H1 (cell line): ENCODE measurements around the gene EPHA4. TPM values are rescaled to one million over a fixed set of nuclear protein-coding genes. Genes with fewer than 3 reads are reported as not detected.
A peak's percentile ranks its signal among the peaks of the same experiment; 100 is the strongest.

Experiments
- EZH2 ChIP-seq: fragments of 200-600 bp; sonication (generic); IDR thresholded peaks from 2 replicates; pipeline ENCODE4 v1.7.1; 2012; ENCODE audit warnings: low read depth, mild to moderate bottlenecking, moderate library complexity, low read length, inconsistent platforms; ENCODE audit not compliant: severe bottlenecking
- HDAC2 ChIP-seq, 2 experiments: fragments of 300-600 bp in 1 of 2; sonication (generic) in 1 of 2; IDR thresholded peaks; 2 replicates each; pipeline ENCODE4 v1.6.1; 2011 to 2012; ENCODE audit warnings: low read depth in 2 of 2, low read length in 2 of 2, mild to moderate bottlenecking in 2 of 2, moderate library complexity in 2 of 2, borderline replicate concordance in 1 of 2, inconsistent platforms in 1 of 2
- SAP30 ChIP-seq: fragments of 300-600 bp; sonication (generic); IDR thresholded peaks from 2 replicates; pipeline ENCODE4 v1.7.1; 2012; ENCODE audit warnings: low read length, moderate library complexity, mild to moderate bottlenecking, inconsistent platforms; ENCODE audit not compliant: insufficient read depth, insufficient replicate concordance
- polyA plus RNA-seq, 7 experiments: library from polyadenylated mRNA; depleted of rRNA in 3 of 7; stranded (reverse) in 5 of 7; unstranded in 2 of 7; fragments of >200 nt in 5 of 7; fragments of 200-250 nt in 2 of 7; gene quantifications; 1 replicate in 5 of 7; 2 replicates in 1 of 7; 4 replicates in 1 of 7; pipeline versions ENCODE4 v1.2.1 to v1.2.3, GENCODE V29; 2011 to 2013; ENCODE audit warnings: missing spikeins in 2 of 7, mixed read lengths in 2 of 7
- total RNA-seq: library from RNA; stranded (reverse); fragmentation: NEBNext Ultra II Directional; extraction: Animal tissue kit (Norgen Biotek cat#: 25700); gene quantifications from 2 replicates; pipeline ENCODE4 v1.2.1, GENCODE V29; 2021

Gene EPHA4
- total and polyA plus RNA-seq, 2 of the 8 experiments (the other 6 are each of a cell fraction or from before 2014, with no cell fraction given): 4.3 to 5.7 TPM

DNA sequence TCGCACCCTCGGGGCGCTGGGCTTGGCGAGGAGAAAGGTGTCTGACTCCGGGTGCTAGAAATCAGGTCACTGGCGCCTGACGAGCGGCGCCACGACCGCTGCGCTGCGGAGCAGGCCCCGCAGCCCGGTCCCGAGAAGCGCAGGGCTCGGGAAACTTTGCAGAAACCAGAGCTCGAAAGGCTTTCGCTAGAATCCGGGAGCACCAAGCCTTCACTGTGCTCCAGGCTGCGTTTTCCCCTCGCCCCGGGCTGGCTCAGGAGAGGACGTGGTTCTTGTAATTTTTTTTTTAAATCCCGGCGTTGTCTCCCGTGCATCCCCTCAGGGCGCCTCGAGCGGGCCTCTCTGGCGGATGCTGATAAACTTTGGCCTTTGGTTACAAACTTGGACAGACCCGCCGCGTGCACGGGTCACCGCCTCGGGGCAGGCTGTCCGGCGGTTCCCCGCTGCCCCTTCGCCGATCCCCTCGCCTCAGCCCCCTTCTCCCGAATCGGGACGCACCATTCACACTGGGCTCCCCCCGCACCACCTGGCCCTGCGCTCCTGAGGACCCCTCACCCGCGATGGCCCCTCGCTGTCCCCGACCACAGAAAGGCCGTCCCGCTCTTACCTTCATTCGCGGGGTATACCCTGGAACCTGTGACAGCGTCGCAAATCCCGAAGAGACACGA is 419 bp downstream of the EPHA4 start (continued):
- no peak for TF ChIP-seq SAP30
- peak; percentile 56 for TF ChIP-seq EZH2
- 0 out of 4 replicates have a peak, but pooled peaks of 1 of the 2 experiments have one; percentile 43 for TF ChIP-seq HDAC2 (IDR thresholded peaks at IDR 0.05; ENCODE audit: borderline replicate concordance in 1 of 2, low read depth in 2 of 2, low read length in 2 of 2)
